NCI-H748 treated with DMSO at 0.1 percent for 48 hours (cell line): ENCODE data around the gene NIF3L1.
A peak's percentile ranks its signal among the peaks of the same experiment; 100 is the strongest.

ENCODE experiments used
- DNase-seq: peaks from one replicate; lab custom pipeline; 2025; lab: John Stamatoyannopoulos, UW

The NIF3L1 gene, protein sequence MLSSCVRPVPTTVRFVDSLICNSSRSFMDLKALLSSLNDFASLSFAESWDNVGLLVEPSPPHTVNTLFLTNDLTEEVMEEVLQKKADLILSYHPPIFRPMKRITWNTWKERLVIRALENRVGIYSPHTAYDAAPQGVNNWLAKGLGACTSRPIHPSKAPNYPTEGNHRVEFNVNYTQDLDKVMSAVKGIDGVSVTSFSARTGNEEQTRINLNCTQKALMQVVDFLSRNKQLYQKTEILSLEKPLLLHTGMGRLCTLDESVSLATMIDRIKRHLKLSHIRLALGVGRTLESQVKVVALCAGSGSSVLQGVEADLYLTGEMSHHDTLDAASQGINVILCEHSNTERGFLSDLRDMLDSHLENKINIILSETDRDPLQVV

DNA sequence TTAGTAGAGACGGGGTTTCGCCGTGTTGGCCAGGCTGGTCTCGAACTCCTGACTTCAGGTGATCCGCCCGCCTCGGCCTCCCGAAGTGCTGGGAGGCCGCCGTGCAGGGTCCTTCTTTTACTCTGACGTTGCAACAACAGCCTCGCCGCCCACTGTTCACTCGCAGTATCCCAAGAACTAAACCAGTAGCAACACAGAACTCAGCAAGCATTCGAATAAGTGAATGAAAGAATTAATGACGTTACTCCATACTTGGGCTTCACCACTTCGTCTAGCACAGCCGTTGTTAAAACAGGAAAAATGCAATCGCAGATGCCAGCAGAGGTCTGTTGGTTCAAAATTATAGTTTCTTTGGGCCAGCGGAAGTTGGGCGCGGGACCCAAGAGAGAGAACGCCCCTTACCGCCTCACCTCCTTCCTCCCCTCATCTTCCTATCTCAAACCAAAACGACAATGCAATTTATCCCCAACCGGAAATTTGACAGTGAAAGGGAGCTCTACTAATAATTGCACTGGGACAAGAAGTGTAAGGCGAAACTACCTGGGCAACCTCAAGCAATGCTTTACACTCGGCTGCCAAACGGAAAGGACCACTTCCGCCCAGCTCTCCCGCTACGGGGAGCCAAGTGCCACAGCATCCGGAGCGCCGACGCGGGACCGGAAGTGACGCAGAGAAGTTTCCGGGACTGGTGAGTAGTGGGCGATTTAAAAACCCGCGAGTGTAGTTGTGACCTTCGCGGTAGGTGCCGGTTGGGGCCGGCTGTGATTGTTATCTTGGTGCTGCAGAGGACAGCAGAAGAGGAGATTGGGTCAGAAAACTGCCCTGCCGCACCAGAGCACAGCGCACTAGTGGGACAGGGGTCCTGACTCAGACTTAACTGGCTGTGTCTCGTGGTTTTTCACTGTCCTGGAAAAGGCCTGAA is at the start of gene NIF3L1, which contains the start of gene PPIL3:
Gene NIF3L1 (plus strand): TSS at position 668 of the 922 bp plus-strand sequence. CDS start 2,573 bp downstream, outside the sequence.
Gene PPIL3 (minus strand): TSS at position 374 of the 922 bp plus-strand sequence. CDS start 1,462 bp downstream, outside the sequence.
- DNase-seq, result peak; percentile 96

DNA sequence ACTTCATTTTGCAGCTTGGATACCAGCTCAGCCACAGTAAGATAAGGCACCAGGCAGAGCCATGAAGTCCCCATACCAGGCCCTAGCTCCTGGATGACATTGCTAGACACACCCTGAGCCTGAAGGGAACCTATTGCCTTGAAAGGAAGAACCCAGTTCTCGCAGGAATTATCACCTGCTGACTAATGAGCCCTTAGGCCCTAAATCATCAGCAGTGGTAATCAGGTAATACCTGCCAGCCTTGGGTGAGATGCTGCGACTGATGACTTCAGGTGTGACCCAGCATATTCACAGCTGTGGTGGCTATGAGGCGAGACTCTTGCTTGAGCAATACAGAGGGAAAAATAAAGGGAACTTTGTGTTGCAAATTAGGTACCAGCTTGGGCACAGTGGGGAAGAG is 49.7 kb upstream of the NIF3L1 start:
- DNase-seq, result no peak

DNA sequence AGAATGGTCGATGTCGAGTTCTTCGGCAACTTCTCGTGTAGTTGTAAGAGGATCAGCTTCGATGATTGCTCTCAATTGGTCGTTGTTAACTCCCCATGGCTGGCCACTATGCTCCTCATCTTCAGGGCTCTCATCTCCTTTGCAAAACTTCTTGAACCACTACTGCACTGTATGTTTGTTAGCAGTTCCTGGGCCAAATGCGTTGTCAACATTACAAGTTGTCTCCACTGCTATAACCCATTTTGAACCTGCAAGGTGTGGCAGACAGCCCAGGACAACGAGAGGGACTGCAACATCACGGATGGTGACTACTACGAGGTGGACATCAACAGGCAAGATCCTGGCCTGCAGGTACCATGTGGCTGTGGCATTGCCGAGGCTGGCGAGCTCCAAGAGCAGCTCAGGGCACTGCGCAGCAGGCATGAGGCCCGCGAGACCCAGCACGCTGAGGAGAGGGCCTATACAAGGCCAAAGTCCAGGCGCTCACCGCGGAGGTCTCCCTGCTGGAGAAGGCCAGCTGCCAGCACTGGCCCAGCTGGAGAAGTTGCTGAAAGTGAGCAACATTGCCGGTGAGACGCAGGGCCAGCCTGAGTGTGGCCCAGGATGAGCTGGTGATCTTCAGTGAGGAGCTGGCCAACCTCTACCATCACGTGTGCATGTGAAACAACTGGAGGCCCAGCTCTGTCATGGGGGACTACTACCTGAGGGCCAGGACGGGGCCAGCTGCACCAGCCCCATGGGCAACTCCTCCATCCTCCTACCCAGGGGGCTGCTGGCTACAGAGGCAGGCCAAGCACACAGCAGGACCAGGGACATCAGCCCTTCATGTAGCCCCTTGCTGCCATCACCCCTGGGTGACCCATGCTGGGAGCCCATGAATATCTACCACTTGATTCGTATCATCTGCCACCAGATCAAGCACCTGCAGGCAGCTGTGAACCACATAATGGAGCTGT is 44.9 kb upstream of the NIF3L1 start:
- no peak for DNase-seq

DNA sequence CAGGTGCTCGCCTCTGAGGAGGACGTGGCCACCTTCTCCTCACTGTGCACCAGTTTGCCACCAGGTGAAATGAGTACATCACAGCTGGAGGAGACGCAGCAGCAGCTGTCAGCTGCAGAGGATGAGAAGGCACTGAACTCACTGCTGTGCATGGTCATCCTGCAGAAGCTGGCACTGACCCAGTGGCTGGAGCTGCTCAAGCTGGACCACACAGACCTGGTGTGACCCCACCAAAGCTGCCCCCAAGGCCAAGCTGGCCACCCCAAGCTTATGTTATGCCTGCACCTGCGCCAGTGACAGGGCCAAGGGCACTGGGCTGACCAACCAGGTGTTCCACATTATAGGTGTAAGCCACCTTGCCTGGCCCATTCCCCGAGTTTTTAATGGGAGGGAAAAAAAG is 44.0 kb upstream of the NIF3L1 start:
- no peak for DNase-seq

DNA sequence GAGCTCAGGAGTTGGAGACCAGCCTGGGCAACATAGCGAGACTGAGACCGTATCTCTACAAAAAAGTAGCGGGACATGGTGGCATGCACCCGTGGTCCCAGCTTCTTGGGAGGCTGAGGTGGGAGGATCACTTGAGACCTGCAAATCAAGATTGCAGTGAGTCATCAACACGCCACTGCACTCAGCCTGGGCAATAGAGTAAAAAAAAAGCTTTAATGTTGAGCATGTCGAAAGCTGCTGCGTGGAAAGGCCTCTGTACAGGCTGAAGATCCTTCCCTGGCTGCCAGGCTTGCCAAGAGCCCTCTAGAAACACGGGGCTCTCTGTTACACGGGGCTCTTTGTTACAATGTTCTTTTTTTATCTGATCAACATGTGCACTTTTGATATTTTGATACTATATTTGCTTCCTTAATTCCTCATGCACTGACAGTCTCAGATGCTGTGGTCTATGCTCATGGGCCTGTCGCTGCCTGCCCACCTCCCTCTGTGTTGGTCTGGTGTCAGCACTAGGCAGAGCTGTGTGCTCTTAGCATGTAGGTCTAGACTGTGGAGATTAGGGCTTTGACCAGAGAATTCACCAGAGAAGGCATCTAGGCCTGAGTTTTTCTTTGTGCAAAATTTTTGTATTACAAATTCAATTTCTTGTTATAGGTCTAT is 43.4 kb upstream of the NIF3L1 start:
- no peak for DNase-seq

DNA sequence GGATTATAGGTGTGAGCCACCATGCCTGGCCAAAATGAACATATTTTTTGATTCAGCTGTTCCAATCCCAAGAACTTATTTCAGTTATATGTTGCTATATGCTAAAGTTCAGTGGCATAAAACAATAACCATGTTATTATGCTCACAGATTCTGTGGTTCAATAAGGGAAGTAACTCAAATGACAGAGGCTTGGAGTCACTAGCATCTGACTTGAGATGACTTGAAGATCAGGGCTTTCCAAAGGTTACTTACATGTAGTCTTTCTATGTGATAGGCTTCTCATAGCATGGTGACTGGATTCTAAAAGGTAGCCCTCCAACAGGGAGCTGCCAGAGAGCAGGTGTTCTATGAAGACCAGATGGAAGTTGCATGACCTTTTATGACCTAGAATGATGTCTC is 41.9 kb upstream of the NIF3L1 start:
- no peak for DNase-seq

DNA sequence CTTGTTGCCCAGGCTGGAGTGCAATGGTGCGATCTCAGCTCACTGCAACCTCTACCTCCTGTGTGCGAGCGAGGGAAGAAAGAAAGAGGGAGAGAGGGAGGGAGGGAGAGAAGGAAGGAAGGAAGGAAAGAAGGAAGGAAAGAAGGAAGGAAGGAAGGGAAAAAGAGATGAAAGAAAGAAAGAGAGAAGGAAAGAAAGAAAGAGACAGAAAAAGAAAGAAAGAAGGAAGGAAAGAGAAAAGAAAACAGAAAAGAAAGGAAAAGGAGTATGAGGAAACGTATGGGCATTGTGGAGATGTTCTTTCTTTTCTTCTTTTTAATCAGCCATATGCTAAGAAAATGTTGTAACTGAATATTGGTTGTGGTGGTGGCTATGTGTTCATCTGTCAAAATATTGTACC is 41.2 kb upstream of the NIF3L1 start:
- DNase-seq, result no peak

DNA sequence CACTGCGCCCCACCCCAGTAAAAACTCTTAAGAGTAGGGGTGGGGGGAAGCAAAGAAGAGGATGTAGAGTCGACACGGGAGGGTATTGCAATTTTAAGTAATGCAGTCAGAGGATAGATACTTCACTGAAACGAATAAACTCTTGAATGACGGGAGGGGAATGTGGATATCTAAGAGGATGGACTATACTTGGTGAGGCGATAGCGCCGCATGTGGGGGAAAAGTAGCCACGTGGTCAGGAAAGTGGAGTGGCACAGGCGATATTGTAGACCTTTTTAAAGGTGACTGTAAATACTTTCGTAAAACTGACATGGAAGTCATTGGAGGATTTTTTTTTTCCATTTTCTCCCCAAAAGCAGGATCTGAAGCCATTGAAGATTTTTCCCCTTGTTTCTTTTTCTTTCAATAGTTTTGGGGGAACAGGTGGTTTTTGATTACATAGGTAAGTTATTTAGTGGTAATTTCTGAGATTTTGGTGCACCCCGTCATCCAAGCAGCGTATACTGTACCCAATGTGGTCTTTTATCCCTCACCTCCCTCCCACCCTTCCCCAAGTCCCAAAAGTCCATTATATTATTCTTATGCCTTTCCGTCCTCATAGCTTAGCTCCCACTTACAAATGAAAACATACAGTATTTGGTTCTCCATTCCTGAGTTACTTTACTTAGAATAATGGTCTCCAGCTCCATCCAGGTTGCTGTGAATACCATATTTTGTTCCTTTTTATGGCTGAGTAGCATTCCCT is 38.5 kb upstream of the NIF3L1 start:
- DNase-seq, result no peak

DNA sequence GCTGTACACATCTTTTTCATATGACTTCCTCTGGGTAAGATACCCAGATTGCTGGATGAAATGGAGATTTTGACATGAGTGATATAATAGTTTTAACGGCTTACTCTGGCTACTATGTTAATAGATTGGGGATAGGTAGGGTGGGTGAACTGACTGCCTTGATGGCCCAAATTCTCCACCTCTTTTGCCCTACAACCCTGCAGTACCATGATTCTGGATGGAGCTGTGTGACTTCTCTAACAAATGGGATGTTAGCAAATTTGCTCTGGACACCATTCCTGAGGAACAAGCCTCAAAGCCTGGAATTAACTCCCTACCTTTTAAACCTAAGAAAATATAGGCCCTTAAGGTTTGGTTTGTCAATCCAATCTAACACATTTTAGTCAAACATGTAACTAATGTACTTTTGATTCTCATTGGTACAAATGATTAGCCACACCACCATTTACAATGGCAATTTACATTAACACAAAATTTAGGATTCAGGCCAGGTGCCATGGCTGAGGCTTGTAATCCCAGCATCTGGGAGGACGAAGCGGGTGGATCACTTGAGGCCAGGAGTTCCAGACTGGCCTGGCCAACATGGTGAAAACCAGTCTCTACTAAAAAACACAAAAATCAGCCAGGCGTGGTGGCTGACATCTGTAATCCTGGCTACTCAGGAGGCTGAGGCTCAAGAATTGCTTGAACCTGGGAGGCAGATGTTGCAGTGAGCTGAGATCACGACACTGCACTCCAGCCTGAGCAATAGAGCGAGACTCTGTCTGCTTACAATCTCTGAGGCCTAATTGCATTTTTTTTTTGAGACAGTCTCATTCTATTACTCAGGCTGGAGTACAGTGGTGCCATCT is 37.5 kb upstream of the NIF3L1 start:
- no peak for DNase-seq

DNA sequence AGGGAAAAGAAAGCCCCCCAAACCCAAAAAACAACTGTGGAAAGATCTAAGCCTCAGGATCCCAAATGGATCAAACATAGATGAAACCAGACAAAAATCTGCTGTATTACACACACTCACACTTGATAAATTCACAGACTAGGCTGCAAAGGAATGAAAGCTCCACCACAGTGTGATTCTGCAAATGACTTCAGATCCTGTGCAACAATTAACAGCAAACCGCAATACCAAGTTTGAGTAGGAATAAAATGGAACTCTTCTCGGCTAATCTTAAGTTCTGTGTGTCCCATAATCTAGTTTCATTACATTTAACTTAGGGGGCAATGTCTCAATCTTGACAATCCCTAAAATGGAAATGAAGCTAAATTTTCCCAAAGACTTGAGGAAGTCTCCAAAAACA is 36.6 kb upstream of the NIF3L1 start:
- no peak for DNase-seq

DNA sequence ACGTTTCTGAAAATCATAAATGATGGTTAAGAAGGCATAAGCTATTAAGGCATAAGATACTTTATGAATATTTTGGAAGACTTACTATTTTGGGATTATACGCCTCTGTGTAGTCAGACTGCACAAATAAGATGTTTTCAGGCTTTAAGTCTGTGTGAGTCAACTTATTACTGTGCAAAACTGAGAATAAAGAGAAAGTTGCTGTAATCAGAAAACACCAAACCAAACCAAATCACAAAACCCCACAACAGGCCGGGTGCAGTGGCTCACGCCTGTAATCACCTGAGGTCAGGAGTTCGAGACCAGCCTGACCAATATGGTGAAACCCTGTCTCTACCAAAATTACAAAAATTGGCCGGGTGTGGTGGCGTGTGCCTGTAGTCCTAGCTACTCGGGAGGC is 32.4 kb upstream of the NIF3L1 start:
- DNase-seq, result no peak

DNA sequence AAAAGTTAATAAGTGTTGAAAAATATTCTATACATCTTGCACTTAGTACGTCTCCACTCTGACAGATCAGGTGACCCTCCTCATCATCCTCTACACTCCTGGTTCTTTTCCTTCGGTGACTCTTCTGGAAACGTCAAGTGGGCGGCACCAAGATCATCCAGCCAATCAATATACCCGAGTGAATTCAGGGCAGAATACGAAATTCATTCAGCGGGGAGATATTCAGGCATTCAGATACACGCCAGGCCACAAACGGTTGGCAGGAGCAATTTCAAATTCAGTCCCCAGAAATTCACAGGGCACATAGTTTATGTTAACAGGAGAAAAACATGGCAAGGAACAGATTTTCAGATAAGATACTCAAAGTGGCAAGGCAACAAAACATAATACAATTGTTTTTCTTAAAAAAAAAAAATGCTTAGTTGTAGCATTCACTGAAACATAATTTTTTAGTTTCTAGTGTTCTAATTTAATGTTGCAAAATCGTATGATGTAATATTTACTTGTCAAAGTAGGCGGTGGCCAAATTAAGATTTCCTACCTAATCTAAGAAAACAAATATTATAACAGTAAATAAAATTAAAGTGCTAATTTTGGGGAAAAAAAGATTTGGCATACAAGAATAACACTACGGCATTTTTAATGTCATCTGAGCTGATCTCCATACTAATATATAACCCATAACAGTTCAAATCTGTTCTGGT is 28.9 kb upstream of the NIF3L1 start:
- no peak for DNase-seq

DNA sequence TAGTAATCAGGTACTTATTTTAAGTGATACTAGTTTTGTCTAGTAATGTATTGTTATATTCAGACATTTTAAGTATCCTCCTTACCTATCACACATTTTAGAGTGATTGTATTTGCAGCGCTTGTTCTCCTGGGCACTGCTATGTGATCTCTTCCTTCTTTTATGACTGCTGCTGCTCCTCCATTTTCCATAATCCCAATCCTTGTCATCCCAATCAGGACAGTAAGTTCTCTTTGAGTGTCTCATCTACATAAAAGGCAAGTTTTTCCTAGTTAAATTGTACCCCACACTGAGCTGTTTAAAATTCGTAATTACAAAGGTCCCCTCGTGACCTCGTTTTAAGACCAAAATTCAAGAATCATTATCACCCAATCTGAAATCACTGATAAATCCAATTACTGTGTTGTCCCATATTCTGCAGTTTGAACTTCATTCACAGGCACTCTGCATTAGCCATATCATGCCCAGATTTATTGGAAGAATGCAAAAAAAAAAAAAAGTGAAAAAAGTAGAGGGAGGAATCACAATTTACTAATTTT is 27.5 kb upstream of the NIF3L1 start:
- DNase-seq, result no peak

DNA sequence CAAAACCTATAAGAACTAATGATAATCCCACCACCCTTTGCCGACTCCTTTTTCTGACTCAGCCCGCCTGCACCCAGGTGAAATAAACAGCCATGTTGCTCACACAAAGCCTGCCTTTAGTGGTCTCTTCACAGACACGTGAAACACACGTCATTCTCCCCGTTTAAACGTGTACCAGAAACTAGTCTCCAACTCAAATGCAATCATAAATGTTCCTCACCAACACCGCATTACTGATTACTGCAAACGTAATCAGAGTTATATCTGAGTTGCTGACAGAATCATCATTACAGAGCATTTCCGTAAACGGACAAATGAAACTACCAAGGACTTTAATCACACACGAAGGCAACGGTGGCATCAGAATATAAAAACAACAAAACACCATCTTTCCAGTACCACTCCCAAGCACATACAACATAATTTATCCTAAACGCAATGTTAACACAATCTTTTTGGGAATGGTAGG is 26.6 kb upstream of the NIF3L1 start:
- peak; percentile 18 for DNase-seq

DNA sequence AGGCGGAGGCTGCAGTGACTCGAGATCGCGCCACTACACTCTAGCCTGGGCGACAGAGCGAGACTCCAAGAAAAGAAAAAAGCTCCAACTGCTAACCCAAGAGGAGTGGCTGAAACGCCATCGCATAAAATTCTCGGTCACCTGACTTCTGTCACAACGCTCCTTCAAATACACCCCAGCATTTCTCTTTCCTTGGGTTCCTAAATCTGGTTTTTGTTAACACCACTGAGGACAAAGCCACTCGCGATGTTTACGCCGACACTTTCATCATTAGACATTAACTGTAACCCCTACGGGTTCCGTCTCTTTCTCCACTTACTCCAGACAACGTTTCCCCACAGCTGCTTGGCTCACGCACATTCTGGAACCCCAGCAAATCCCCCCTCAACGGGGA is 25.4 kb upstream of the NIF3L1 start:
- DNase-seq, result peak; percentile 42

DNA sequence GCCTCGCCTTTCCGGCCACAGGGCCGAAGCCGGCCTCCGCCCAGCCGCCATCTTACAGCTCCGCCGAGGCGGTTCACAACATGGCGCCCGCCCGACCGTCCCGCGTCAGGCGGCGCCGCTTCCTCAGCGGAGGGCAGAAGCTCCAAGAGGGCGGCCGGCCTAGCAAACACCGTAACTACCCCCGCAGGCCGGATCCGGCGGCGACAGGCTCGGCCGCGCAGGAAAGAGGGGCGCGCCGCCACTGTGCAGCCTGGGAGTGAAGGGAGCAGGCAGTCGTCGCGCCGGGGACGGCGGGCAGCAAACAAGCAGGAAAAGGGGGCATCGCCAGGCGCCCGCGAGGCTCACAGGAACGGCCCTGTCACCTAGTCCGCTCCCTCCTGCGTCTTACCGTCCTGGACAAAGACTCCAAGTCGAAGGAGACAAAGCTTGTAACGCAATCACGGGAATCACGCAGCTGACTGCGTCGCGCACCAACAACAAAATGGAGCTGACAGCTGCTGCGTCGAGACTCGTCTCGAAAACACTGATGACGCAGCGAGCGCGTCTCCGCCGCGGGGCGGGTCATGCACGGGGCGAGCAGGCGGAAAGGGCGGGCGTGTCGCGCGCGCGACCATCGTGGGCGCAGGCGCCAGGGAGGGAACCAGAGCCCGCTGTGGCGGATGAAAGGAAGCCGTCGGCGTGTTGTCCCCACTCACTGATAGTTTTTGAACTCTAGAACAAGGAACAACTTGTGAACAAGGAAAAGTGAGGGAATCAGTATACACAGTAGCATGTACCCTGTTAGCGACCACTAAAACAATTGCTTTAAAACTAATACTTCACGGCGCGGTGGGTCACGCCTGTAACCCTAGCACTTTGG is 24.8 kb upstream of the NIF3L1 start, which contains the start of gene CLK1:
Gene CLK1 (minus strand): TSS at position 483 of the 859 bp plus-strand sequence. CDS start 2,796 bp downstream, outside the sequence.
- DNase-seq, result peak; percentile 84

DNA sequence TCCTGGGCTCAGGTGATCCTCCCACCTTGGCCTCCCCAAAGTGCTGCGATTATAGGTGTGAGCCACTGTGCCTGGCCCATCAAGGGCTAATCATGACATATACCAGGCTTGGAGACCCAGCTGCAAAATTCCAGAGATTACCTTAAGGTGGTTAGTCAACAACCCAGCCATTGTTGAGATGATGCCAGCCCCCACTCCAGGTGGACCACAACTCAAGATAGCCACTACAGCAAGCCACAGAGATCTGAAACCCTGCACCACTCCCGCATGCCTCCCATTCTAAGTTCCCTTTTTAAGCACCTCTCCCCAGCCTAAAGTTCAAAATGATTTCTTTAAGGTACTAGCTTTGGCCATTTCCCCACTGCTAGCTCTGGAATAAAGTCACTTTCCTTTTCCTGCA is 20.2 kb upstream of the NIF3L1 start:
- no peak for DNase-seq
